K562 (cell line): ENCODE measurements around the gene SMIM22. TPM values are rescaled to one million over a fixed set of nuclear protein-coding genes. Genes with fewer than 3 reads are reported as not detected.

ENCODE experiments used
- COPS2 ChIP-seq: fragments of 450-650 bp; conservative IDR thresholded peaks from 2 replicates; pipeline ENCODE4 v1.6.1; 2016; ENCODE audit warnings: mild to moderate bottlenecking, moderate library complexity
- CXXC5 ChIP-seq: fragments of 250-450 bp; sonication (Bioruptor Pico); IDR thresholded peaks from 2 replicates; pipeline ENCODE4 v1.8.0; 2022; ENCODE audit warnings: inconsistent platforms, mild to moderate bottlenecking, moderate library complexity
- FOXM1 ChIP-seq, 2 experiments: fragments of 450-650 bp in 1 of 2; sonication (generic) in 1 of 2; formaldehyde crosslinking in 1 of 2; IDR thresholded peaks; 2 replicates each; pipeline versions ENCODE4 v1.6.1 to v1.9.0; 2017 to 2022; ENCODE audit warnings: low read depth in 2 of 2, mild to moderate bottlenecking in 2 of 2, missing genetic modification reagents in 1 of 2, moderate library complexity in 1 of 2
- OTX1 ChIP-seq: fragments of 450-650 bp; formaldehyde crosslinking; IDR thresholded peaks from 2 replicates; pipeline ENCODE4 v1.4.0; 2022; ENCODE audit warnings: mild to moderate bottlenecking
- SAP30 ChIP-seq: fragments of 200-600 bp; sonication (generic); IDR thresholded peaks from 2 replicates; pipeline ENCODE4 v1.6.1; 2012; ENCODE audit warnings: borderline replicate concordance, low read depth, mild to moderate bottlenecking, moderate library complexity, low read length, control low read depth, inconsistent platforms; ENCODE audit not compliant: insufficient read depth, poor library complexity, severe bottlenecking
- U2AF1 ChIP-seq: fragments of 200-400 bp; formaldehyde crosslinking; optimal IDR thresholded peaks from 2 replicates; pipeline ENCODE3; 2017; ENCODE audit warnings: mild to moderate bottlenecking, low read depth, low read length, moderate library complexity
- YY1 ChIP-seq, 3 experiments: IDR thresholded peaks; 2 replicates each; pipeline ENCODE4 v1.6.1; 2011; ENCODE audit warnings: low read length in 2 of 3, mild to moderate bottlenecking in 2 of 3, moderate library complexity in 2 of 3, borderline replicate concordance in 1 of 3, control low read depth in 1 of 3, low read depth in 1 of 3; ENCODE audit not compliant: insufficient read depth in 3 of 3, insufficient replicate concordance in 2 of 3, control insufficient read depth in 1 of 3, insufficient read length in 1 of 3; ENCODE audit errors: extremely low read depth in 1 of 3
- polyA plus RNA-seq, 8 experiments: library from polyadenylated mRNA; depleted of rRNA in 4 of 8; stranded (reverse) in 5 of 8; unstranded in 3 of 8; fragments of >200 nt; fragmentation: Nextera tagmentation in 2 of 8; fragmentation: Illumina TruSeq in 1 of 8; extraction: Ambion mirVana in 2 of 8; extraction: Trizol in 1 of 8; gene quantifications; 2 replicates each; pipeline versions ENCODE4 v1.2.1 to v1.2.3, GENCODE V29; 2011 to 2014; ENCODE audit warnings: inconsistent platforms in 1 of 8, missing spikeins in 1 of 8
- total RNA-seq, 7 experiments: library from RNA; depleted of rRNA in 6 of 7; stranded (reverse); fragments of >200 nt in 6 of 7; fragmentation: Illumina TruSeq in 2 of 7; extraction: Trizol in 2 of 7; gene quantifications; 2 replicates each; pipeline versions ENCODE4 v1.2.1 to v1.2.3, GENCODE V29; 2011 to 2021; ENCODE audit warnings: low replicate concordance in 1 of 7
- TF ChIP-seq, protein P1 (sequence below): sonication (generic); formaldehyde crosslinking; IDR thresholded peaks from 2 replicates; pipeline ENCODE4 v1.8.0; 2023; ENCODE audit warnings: missing genetic modification reagents, mild to moderate bottlenecking, borderline replicate concordance
- TF ChIP-seq, protein P2 (sequence below): fragments of 450-650 bp; formaldehyde crosslinking; IDR thresholded peaks from 2 replicates; pipeline ENCODE4 v1.4.0; 2020; ENCODE audit warnings: mild to moderate bottlenecking, moderate library complexity
- TF ChIP-seq, protein P3 (sequence below), 3 experiments: fragments of 200-800 bp in 1 of 3; fragments of 250-450 bp in 1 of 3; fragments of 450-650 bp in 1 of 3; sonication (Bioruptor Pico) in 1 of 3; sonication (Bioruptor generic) in 1 of 3; formaldehyde crosslinking in 1 of 3; IDR thresholded peaks; 2 replicates each; pipeline versions ENCODE4 v1.6.1 to v1.8.0; 2016 to 2022; ENCODE audit warnings: mild to moderate bottlenecking in 2 of 3, missing genetic modification characterization in 2 of 3, missing compliant biosample characterization in 1 of 3, moderate library complexity in 1 of 3
- TF ChIP-seq, protein P4 (sequence below): fragments of 450-650 bp; conservative IDR thresholded peaks from 2 replicates; pipeline ENCODE4 v1.6.1; 2016; ENCODE audit warnings: missing genetic modification characterization, low read depth, mild to moderate bottlenecking, control low read depth, missing compliant biosample characterization

The SMIM22 gene
- total and polyA plus RNA-seq, 9 of the 15 experiments (the other 6 are each of a cell fraction or from before 2014, with no cell fraction given), result not detected

DNA sequence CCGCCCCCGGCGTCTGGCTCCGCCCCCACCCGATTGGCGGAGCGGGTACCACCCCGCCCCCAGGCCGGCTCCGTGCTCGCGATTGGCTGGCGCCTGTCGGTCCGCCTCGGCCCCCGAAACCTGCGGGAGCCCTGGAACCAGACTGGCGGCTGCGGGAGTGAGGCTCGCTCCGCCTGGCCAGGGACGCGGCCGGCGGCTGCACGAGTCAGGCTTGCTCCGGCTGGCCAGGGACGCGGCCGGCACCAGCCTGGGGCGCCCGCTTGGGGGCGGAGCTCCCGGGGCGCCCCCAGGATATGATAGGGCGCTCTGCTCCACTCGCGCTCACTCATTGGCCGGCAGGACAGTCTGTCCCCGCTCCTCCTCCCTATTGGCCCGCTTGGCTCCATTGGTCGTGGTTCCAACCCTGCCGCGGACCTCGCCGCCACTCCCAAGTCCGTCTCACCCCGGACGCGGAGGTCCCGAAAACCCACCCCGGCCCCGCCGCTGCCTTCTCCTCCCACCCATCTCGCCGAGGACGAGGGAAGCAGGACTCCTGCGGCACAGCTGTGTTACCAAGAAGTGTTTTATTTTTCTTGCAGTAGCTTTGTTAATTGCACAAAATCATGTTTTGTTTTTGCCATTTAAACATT lies 7.6 kb downstream of the SMIM22 start (continued):
- TF ChIP-seq, protein P1, sequence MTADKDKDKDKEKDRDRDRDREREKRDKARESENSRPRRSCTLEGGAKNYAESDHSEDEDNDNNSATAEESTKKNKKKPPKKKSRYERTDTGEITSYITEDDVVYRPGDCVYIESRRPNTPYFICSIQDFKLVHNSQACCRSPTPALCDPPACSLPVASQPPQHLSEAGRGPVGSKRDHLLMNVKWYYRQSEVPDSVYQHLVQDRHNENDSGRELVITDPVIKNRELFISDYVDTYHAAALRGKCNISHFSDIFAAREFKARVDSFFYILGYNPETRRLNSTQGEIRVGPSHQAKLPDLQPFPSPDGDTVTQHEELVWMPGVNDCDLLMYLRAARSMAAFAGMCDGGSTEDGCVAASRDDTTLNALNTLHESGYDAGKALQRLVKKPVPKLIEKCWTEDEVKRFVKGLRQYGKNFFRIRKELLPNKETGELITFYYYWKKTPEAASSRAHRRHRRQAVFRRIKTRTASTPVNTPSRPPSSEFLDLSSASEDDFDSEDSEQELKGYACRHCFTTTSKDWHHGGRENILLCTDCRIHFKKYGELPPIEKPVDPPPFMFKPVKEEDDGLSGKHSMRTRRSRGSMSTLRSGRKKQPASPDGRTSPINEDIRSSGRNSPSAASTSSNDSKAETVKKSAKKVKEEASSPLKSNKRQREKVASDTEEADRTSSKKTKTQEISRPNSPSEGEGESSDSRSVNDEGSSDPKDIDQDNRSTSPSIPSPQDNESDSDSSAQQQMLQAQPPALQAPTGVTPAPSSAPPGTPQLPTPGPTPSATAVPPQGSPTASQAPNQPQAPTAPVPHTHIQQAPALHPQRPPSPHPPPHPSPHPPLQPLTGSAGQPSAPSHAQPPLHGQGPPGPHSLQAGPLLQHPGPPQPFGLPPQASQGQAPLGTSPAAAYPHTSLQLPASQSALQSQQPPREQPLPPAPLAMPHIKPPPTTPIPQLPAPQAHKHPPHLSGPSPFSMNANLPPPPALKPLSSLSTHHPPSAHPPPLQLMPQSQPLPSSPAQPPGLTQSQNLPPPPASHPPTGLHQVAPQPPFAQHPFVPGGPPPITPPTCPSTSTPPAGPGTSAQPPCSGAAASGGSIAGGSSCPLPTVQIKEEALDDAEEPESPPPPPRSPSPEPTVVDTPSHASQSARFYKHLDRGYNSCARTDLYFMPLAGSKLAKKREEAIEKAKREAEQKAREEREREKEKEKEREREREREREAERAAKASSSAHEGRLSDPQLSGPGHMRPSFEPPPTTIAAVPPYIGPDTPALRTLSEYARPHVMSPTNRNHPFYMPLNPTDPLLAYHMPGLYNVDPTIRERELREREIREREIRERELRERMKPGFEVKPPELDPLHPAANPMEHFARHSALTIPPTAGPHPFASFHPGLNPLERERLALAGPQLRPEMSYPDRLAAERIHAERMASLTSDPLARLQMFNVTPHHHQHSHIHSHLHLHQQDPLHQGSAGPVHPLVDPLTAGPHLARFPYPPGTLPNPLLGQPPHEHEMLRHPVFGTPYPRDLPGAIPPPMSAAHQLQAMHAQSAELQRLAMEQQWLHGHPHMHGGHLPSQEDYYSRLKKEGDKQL (CRISPR knock-in tag), result no peak
- TF ChIP-seq, protein P2, sequence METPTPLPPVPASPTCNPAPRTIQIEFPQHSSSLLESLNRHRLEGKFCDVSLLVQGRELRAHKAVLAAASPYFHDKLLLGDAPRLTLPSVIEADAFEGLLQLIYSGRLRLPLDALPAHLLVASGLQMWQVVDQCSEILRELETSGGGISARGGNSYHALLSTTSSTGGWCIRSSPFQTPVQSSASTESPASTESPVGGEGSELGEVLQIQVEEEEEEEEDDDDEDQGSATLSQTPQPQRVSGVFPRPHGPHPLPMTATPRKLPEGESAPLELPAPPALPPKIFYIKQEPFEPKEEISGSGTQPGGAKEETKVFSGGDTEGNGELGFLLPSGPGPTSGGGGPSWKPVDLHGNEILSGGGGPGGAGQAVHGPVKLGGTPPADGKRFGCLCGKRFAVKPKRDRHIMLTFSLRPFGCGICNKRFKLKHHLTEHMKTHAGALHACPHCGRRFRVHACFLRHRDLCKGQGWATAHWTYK (CRISPR knock-in tag), result peak; percentile 49; the same call in 1 of the 2 replicates
- TF ChIP-seq U2AF1 (peak; percentile 90), FOXM1 (IDR thresholded peaks at IDR 0.05; ENCODE audit: low read depth) (no peak), FOXM1 (CRISPR knock-in tag; IDR thresholded peaks at IDR 0.05; ENCODE audit: low read depth) (0 out of 2 replicates have a peak, but pooled peaks have one; percentile 37), SAP30 (peak; percentile 7), YY1 (IDR thresholded peaks at IDR 0.05; ENCODE audit: borderline replicate concordance in 1 of 3, control insufficient read depth in 1 of 3, extremely low read depth in 1 of 3, insufficient read depth in 3 of 3, insufficient read length in 1 of 3, insufficient replicate concordance in 2 of 3, low read depth in 1 of 3, low read length in 2 of 3) (peak in 1 of 3 experiments; percentile 8), COPS2 (no peak), CXXC5 (peak; percentile 61; the same call in 1 of the 2 replicates), OTX1 (CRISPR knock-in tag) (no peak)
- TF ChIP-seq, protein P3, sequence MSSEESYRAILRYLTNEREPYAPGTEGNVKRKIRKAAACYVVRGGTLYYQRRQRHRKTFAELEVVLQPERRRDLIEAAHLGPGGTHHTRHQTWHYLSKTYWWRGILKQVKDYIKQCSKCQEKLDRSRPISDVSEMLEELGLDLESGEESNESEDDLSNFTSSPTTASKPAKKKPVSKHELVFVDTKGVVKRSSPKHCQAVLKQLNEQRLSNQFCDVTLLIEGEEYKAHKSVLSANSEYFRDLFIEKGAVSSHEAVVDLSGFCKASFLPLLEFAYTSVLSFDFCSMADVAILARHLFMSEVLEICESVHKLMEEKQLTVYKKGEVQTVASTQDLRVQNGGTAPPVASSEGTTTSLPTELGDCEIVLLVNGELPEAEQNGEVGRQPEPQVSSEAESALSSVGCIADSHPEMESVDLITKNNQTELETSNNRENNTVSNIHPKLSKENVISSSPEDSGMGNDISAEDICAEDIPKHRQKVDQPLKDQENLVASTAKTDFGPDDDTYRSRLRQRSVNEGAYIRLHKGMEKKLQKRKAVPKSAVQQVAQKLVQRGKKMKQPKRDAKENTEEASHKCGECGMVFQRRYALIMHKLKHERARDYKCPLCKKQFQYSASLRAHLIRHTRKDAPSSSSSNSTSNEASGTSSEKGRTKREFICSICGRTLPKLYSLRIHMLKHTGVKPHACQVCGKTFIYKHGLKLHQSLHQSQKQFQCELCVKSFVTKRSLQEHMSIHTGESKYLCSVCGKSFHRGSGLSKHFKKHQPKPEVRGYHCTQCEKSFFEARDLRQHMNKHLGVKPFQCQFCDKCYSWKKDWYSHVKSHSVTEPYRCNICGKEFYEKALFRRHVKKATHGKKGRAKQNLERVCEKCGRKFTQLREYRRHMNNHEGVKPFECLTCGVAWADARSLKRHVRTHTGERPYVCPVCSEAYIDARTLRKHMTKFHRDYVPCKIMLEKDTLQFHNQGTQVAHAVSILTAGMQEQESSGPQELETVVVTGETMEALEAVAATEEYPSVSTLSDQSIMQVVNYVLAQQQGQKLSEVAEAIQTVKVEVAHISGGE (CRISPR knock-in tag; IDR thresholded peaks at IDR 0.05), result peak in 1 of 3 experiments; percentile 59; a peak in 2 of 6 replicates
- TF ChIP-seq, protein P4, sequence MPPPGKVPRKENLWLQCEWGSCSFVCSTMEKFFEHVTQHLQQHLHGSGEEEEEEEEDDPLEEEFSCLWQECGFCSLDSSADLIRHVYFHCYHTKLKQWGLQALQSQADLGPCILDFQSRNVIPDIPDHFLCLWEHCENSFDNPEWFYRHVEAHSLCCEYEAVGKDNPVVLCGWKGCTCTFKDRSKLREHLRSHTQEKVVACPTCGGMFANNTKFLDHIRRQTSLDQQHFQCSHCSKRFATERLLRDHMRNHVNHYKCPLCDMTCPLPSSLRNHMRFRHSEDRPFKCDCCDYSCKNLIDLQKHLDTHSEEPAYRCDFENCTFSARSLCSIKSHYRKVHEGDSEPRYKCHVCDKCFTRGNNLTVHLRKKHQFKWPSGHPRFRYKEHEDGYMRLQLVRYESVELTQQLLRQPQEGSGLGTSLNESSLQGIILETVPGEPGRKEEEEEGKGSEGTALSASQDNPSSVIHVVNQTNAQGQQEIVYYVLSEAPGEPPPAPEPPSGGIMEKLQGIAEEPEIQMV (tag), result peak; percentile 74; the same call in 1 of the 2 replicates
